ENCODE results near the gene PDE7B. TPM values are rescaled to one million over a fixed set of nuclear protein-coding genes. Genes with fewer than 3 reads are reported as not detected.

PDE7B gene
- total RNA-seq, 1 donor from 2014 or later = 0.84 TPM

DNA sequence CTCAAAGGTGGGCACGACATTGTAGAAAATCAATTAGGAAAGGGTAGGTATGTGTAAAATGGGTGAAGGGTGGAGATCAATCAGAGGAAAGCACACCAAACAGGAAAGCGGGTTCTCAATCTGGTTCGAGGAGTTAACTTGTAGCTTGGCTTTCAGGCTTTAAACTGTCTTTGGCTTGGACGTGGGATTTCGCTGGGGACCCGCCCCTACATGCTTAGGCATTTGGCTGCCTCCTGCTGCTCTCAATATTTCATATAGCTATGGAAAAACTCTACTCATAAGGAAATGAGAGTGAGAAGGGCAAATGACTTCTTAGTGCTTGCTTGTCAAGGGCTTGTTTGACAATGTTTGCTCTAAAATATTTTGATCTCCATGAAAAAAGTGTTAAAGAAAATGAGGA, 38.1 kb upstream of the PDE7B start:
- H3K27me3 ChIP-seq (ENCODE audit: control insufficient read depth, insufficient read depth, low read length) = no peaks in the 10 kb centered on the region
- no peak overlapping the region for H3K4me3 ChIP-seq (ENCODE audit: low read depth, low read length)
- TF ChIP-seq, protein P1, sequence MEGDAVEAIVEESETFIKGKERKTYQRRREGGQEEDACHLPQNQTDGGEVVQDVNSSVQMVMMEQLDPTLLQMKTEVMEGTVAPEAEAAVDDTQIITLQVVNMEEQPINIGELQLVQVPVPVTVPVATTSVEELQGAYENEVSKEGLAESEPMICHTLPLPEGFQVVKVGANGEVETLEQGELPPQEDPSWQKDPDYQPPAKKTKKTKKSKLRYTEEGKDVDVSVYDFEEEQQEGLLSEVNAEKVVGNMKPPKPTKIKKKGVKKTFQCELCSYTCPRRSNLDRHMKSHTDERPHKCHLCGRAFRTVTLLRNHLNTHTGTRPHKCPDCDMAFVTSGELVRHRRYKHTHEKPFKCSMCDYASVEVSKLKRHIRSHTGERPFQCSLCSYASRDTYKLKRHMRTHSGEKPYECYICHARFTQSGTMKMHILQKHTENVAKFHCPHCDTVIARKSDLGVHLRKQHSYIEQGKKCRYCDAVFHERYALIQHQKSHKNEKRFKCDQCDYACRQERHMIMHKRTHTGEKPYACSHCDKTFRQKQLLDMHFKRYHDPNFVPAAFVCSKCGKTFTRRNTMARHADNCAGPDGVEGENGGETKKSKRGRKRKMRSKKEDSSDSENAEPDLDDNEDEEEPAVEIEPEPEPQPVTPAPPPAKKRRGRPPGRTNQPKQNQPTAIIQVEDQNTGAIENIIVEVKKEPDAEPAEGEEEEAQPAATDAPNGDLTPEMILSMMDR (IDR thresholded peaks at IDR 0.05; ENCODE audit: insufficient read depth, low read length, poor library complexity, severe bottlenecking) = no peak
- DNase-seq (ENCODE audit: low read depth) = no peak
- no peaks in the 10 kb centered on the region for H3K36me3 ChIP-seq (ENCODE audit: control insufficient read depth, insufficient read depth, low read length)

DNA sequence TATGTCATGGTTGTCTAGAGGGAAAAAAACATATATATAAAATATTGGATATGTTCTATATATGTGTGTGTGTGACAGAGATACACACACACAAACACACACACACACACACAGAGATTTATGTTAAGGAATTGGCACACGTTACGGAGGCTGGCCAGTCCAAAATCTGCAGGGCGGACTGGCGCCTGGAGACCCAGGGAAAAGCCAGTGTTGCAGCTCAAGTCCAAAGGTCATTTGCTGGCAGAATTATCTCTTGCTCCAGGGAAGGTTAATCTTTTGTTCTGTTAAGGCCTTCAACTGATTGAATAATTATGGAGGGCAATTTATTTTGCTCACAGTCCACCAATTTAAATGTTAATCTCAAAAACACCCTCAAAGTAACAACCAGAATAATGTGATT, 37.5 kb upstream of the PDE7B start:
- DNase-seq (ENCODE audit: low read depth) = no peak
- TF ChIP-seq, protein P1 (IDR thresholded peaks at IDR 0.05; ENCODE audit: insufficient read depth, low read length, poor library complexity, severe bottlenecking) = no peak
- no peaks in the 10 kb centered on the region for H3K36me3 ChIP-seq (ENCODE audit: control insufficient read depth, insufficient read depth, low read length)
- H3K27me3 ChIP-seq (ENCODE audit: control insufficient read depth, insufficient read depth, low read length) = no peaks in the 10 kb centered on the region
- no peak overlapping the region for H3K4me3 ChIP-seq (ENCODE audit: low read depth, low read length)

DNA sequence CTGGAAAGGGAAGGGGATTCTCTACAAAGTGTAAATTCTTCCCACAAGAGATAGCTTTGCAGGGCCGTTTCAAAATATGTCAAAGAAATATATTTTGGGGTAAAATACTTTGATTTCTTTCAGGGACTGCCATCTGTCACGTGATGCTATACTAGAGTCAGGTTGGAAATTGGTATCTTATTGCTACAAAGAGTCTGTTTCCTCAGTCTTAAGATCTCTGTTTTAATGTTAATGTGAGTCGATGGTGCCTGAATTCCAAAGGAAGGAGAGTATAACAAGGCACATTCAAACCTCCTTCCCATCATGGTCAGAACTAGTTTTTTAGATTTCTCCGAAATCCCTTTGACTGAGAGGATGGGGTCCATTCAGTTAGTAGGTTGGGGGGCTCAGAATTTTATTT, 36.3 kb upstream of the PDE7B start:
- Histone ChIP-seq H3K36me3 (ENCODE audit: control insufficient read depth, insufficient read depth, low read length) (no peaks in the 10 kb centered on the region), H3K4me3 (ENCODE audit: low read depth, low read length) (no peak overlapping the region), H3K27me3 (ENCODE audit: control insufficient read depth, insufficient read depth, low read length) (no peaks in the 10 kb centered on the region)
- TF ChIP-seq, protein P1 (IDR thresholded peaks at IDR 0.05; ENCODE audit: insufficient read depth, low read length, poor library complexity, severe bottlenecking) = no peak
- DNase-seq (ENCODE audit: low read depth) = no peak

DNA sequence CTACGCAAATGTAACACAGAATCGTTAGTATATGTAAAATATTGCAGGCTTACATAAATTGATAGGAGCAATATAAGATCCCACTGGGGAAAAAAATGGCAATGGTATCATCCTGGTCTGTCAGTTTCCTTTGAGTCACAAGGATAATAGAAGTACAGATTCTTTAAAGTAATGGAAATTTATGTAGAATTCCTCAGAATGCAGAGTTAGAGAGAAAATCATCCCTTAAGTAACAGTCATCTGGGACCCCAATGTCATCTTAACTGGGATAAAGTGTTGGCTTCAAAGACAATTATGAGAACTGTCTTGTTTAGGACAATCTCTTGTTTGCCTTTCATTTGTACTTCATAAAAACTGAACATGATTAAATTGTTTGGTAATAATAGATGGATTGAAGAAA, 34.5 kb upstream of the PDE7B start:
- no peak for DNase-seq (ENCODE audit: low read depth)
- Histone ChIP-seq H3K27me3 (ENCODE audit: control insufficient read depth, insufficient read depth, low read length) (no peaks in the 10 kb centered on the region), H3K36me3 (ENCODE audit: control insufficient read depth, insufficient read depth, low read length) (no peaks in the 10 kb centered on the region), H3K4me3 (ENCODE audit: low read depth, low read length) (no peak overlapping the region)
- TF ChIP-seq, protein P1 (IDR thresholded peaks at IDR 0.05; ENCODE audit: insufficient read depth, low read length, poor library complexity, severe bottlenecking) = no peak

DNA sequence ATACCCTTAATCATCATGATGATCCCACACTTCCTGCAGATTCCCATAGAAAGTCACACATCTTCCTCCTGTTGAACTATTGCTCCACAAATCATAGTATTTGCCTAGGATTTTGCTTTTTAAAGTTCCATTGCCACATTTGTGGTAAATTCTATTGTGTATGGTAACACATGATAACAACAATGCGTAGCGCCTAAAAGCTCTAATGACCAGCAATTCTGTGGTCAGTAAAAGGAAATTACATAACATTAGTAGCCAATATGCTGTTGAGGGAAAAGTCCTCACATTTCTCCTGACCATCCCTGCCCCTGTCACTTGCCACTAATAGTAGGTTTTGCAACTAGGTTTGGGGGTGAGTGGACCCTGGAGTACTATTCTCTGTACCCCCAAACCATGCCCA, 31.8 kb upstream of the PDE7B start:
- H3K4me3 ChIP-seq (ENCODE audit: low read depth, low read length) = no peak overlapping the region
- no peak for DNase-seq (ENCODE audit: low read depth)
- no peaks in the 10 kb centered on the region for H3K36me3 ChIP-seq (ENCODE audit: control insufficient read depth, insufficient read depth, low read length)
- TF ChIP-seq, protein P1 (IDR thresholded peaks at IDR 0.05; ENCODE audit: insufficient read depth, low read length, poor library complexity, severe bottlenecking) = no peak
- H3K27me3 ChIP-seq (ENCODE audit: control insufficient read depth, insufficient read depth, low read length) = no peaks in the 10 kb centered on the region

DNA sequence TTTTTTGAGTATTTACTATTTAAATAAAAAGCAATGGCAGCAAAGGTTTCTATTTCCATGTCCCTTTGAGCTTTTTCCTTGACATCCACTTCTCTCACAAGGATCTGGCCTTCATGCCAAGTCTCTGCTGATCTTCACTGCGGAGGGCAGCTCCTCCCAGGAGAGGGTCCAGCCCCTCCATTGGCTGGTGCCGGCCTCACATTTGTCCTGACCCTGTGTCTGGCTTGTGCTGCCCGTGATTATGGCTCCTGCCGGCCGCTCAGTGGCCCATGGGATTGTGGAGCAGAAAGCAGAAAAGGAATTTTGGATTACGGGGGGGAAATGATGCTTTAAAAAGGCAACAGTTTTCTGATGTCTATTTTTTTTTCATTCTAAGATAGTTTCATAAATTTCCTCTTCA, 31.2 kb upstream of the PDE7B start:
- TF ChIP-seq, protein P1 (IDR thresholded peaks at IDR 0.05; ENCODE audit: insufficient read depth, low read length, poor library complexity, severe bottlenecking) = no peak
- DNase-seq (ENCODE audit: low read depth) = no peak
- Histone ChIP-seq H3K27me3 (ENCODE audit: control insufficient read depth, insufficient read depth, low read length) (no peaks in the 10 kb centered on the region), H3K4me3 (ENCODE audit: low read depth, low read length) (no peak overlapping the region), H3K36me3 (ENCODE audit: control insufficient read depth, insufficient read depth, low read length) (no peaks in the 10 kb centered on the region)

Data from kidney epithelial cell (primary cell).